OCI-LY3 (cell line): ENCODE data around the gene AHCYL2.

Experiments used
- CTCF ChIP-seq: fragments of 200-600, 300-600 bp; sonication (generic); IDR thresholded peaks from 2 replicates; pipeline ENCODE4 v1.5.1; 2014; ENCODE audit warnings: antibody characterized with exemption, low read length, low read depth
- EZH2phosphoT487 ChIP-seq: fragments of 200-600 bp; shearing (Covaris generic); IDR thresholded peaks from 2 replicates; pipeline ENCODE4 v1.6.1; 2018; ENCODE audit warnings: antibody characterized with exemption, mixed run types, low read depth

- no peak for TF ChIP-seq CTCF
- TF ChIP-seq EZH2phosphoT487 = no peak
Observed at GRCh38 chr7:129470411-129470810, 245.6 kb downstream of the AHCYL2 start.
